Retinal pigment epithelial cell (primary cell): ENCODE measurements around the gene MIER2.
A peak's percentile ranks its signal among the peaks of the same experiment; 100 is the strongest.
"Not testable (repeated sequence)": the region's sequence is repeated elsewhere in the genome, so short reads cannot be mapped to it uniquely, and the experiment has no call there.

ENCODE experiments used
- DNase-seq: peaks from one replicate; pipeline ENCODE4 v3.0.0-alpha.2; 2010; ENCODE audit warnings: low read depth
- H3K4me3 ChIP-seq: 2 replicates; pipeline ENCODE4 v1.5.1; 2011; ENCODE audit warnings: mild to moderate bottlenecking, low read length, control low read depth, moderate library complexity
- CTCF ChIP-seq: conservative IDR thresholded peaks from 2 replicates; pipeline ENCODE4 v1.5.1; 2011; ENCODE audit warnings: low read depth, low read length, control low read depth, inconsistent platforms

The MIER2 gene

GRCh38 chr19:344625-345319 is at the start of gene MIER2:
TSS of gene MIER2 (minus strand) at chr19:344796. CDS start at chr19:344782, 14 bp downstream.
- DNase-seq = no peak
- no peak for TF ChIP-seq CTCF
- H3K4me3 ChIP-seq = peak within 1 kb of the TSS; percentile 61

GRCh38 chr19:393560-393959 is 49.0 kb upstream of the MIER2 start:
- not testable (repeated sequence) for DNase-seq, H3K4me3 ChIP-seq

- no peak for DNase-seq
- H3K4me3 ChIP-seq = no peak overlapping the region
These were observed 47.9 kb upstream of the MIER2 start for GRCh38 chr19:392375-392970.

GRCh38 chr19:391726-392374 is 47.3 kb upstream of the MIER2 start:
- no peak for DNase-seq
- no peak overlapping the region for H3K4me3 ChIP-seq
- no peak for TF ChIP-seq CTCF

More at GRCh38 chr19:392375-392970, 47.9 kb upstream of the MIER2 start:
- TF ChIP-seq CTCF = no peak

GRCh38 chr19:391207-391557 is 46.6 kb upstream of the MIER2 start:
- TF ChIP-seq CTCF = no peak
- no peak for DNase-seq
- H3K4me3 ChIP-seq = no peak overlapping the region

GRCh38 chr19:390386-391206 is 46.0 kb upstream of the MIER2 start:
- DNase-seq = no peak
- no peak for TF ChIP-seq CTCF
- no peak overlapping the region for H3K4me3 ChIP-seq

GRCh38 chr19:389935-390289 is 45.3 kb upstream of the MIER2 start:
- TF ChIP-seq CTCF = no peak
- DNase-seq = no peak
- H3K4me3 ChIP-seq = no peak overlapping the region
